HepG2 (cell line): ENCODE data around the gene PYGO2. TPM values are rescaled to one million over a fixed set of nuclear protein-coding genes. Genes with fewer than 3 reads are reported as not detected.

Experiments
- ATAC-seq: fragments of 200-7000 bp; cut with Tn5 transposase; 3 replicates; pipeline ENCODE4 v1.9.1; 2020; ENCODE audit warnings: mild to moderate bottlenecking, moderate library complexity
- BruUV-seq: library from RNA; stranded (reverse); fragments of 400-500 nt; replicated peaks from 2 replicates; lab custom pipeline; 2021; lab: Mats Ljungman, UMichigan
- CTCF ChIA-PET: fragments of 300-600 bp; formaldehyde crosslinking; extraction: SDS; loops from one replicate; lab custom pipeline; 2021; ENCODE audit warnings: low total read pairs, inconsistent platforms, low intra/inter-chr PET ratio; lab: Yijun Ruan, JAX
- POLR2A ChIA-PET: fragments of 350-600 bp; sonication (Branson Sonifier 250); formaldehyde crosslinking; loops from one replicate; lab custom pipeline; 2020; ENCODE audit warnings: antibody characterized with exemption, inconsistent platforms; lab: Yijun Ruan, JAX
- DNase-seq: peaks from one replicate; pipeline ENCODE4 v3.0.0-alpha.2; 2015; ENCODE audit warnings: low spot score
- FAIRE-seq: peaks from 3 replicates; lab custom pipeline; 2011; peaks lifted over from hg19 to GRCh38; lab: Jason Lieb, UNC
- H2AFZ ChIP-seq: one replicate; pipeline ENCODE4 v1.6.1; 2011; ENCODE audit warnings: low read length, inconsistent platforms
- H3K27ac ChIP-seq: fragments of 300-600 bp; 3 replicates; pipeline ENCODE4 v1.8.0; 2011; ENCODE audit warnings: mixed run types, mild to moderate bottlenecking, mixed read lengths, low read length, inconsistent platforms; ENCODE audit not compliant: insufficient read depth; ENCODE audit errors: extremely low read length
- H3K27me3 ChIP-seq, 2 experiments: fragments of 200-600 bp in 1 of 2; 2 replicates in 1 of 2; 3 replicates in 1 of 2; pipeline versions ENCODE4 v1.6.0 to v1.8.0; 2011; ENCODE audit warnings: low read length in 2 of 2, mild to moderate bottlenecking in 2 of 2, moderate library complexity in 2 of 2, inconsistent platforms in 1 of 2; ENCODE audit not compliant: insufficient read depth in 2 of 2, control insufficient read depth in 1 of 2
- H3K36me3 ChIP-seq, 2 experiments: fragments of 200-600 bp in 1 of 2; replicated peaks in 1 of 2; 2 replicates in 1 of 2; 3 replicates in 1 of 2; pipeline versions ENCODE4 v1.5.1 to v1.8.0; 2011; ENCODE audit warnings: low read length in 2 of 2, inconsistent platforms in 1 of 2; ENCODE audit not compliant: insufficient read depth in 2 of 2, control insufficient read depth in 1 of 2
- H3K4me1 ChIP-seq: 2 replicates; pipeline ENCODE4 v1.5.1; 2012; ENCODE audit warnings: low read length, inconsistent platforms; ENCODE audit not compliant: insufficient read depth
- H3K4me2 ChIP-seq: 2 replicates; pipeline ENCODE4 v1.6.0; 2011; ENCODE audit warnings: low read depth, low read length, inconsistent platforms
- H3K4me3 ChIP-seq, 3 experiments: fragments of 200-600 bp in 1 of 3; sonication (generic), shearing (Covaris generic) in 1 of 3; replicated peaks in 1 of 3; 2 replicates each; pipeline ENCODE4 v1.5.1; 2011 to 2016; ENCODE audit warnings: low read length in 3 of 3, inconsistent platforms in 2 of 3, low read depth in 2 of 3, mild to moderate bottlenecking in 2 of 3, control low read depth in 1 of 3, mixed read lengths in 1 of 3; ENCODE audit not compliant: insufficient read depth in 1 of 3
- H3K79me2 ChIP-seq: one replicate; pipeline ENCODE4 v1.6.1; 2011; ENCODE audit warnings: low read length, inconsistent platforms; ENCODE audit not compliant: insufficient read depth
- H3K9ac ChIP-seq: 2 replicates; pipeline ENCODE4 v1.6.0; 2011; ENCODE audit warnings: mild to moderate bottlenecking, low read depth, low read length, inconsistent platforms; ENCODE audit not compliant: insufficient read depth
- H3K9me3 ChIP-seq: 2 replicates; pipeline ENCODE4 v1.5.1; 2012; ENCODE audit warnings: mild to moderate bottlenecking, low read length
- H4K20me1 ChIP-seq: 2 replicates; pipeline ENCODE4 v1.6.0; 2011; ENCODE audit warnings: inconsistent platforms, mild to moderate bottlenecking, low read length, moderate library complexity; ENCODE audit not compliant: insufficient read depth
- ARID2 ChIP-seq: sonication (generic); formaldehyde crosslinking; IDR thresholded peaks from 2 replicates; pipeline ENCODE4 v1.8.1; 2022; ENCODE audit warnings: mild to moderate bottlenecking, missing genetic modification reagents, borderline replicate concordance
- DNMT3B ChIP-seq: conservative IDR thresholded peaks from 2 replicates; pipeline ENCODE4 v1.6.1; 2016; ENCODE audit warnings: missing biosample characterization, control low read depth
- FLYWCH1 ChIP-seq: sonication (generic); formaldehyde crosslinking; IDR thresholded peaks from 2 replicates; pipeline ENCODE4 v1.8.1; 2023; ENCODE audit warnings: mild to moderate bottlenecking, missing genetic modification reagents
- GLI4 ChIP-seq: sonication (generic); formaldehyde crosslinking; IDR thresholded peaks from 2 replicates; pipeline ENCODE4 v1.5.1; 2020; ENCODE audit warnings: missing genetic modification reagents, mild to moderate bottlenecking, moderate library complexity, borderline replicate concordance
- MIER3 ChIP-seq: IDR thresholded peaks from 2 replicates; pipeline ENCODE4 v1.6.1; 2016; ENCODE audit warnings: missing compliant biosample characterization, borderline replicate concordance
- MTF2 ChIP-seq: sonication (generic); formaldehyde crosslinking; IDR thresholded peaks from 2 replicates; pipeline ENCODE4 v1.5.0; 2020; ENCODE audit warnings: missing genetic modification reagents, borderline replicate concordance
- SIN3A ChIP-seq: IDR thresholded peaks from 2 replicates; pipeline ENCODE4 v1.6.1; 2011; ENCODE audit warnings: low read depth, mild to moderate bottlenecking, control low read depth, low read length, borderline replicate concordance
- SNAPC2 ChIP-seq: sonication (generic); formaldehyde crosslinking; IDR thresholded peaks from 2 replicates; pipeline ENCODE4 v1.8.1; 2022; ENCODE audit warnings: mild to moderate bottlenecking, missing genetic modification reagents
- ZBTB1 ChIP-seq: sonication (generic); formaldehyde crosslinking; IDR thresholded peaks from 2 replicates; pipeline ENCODE4 v1.4.0; 2020; ENCODE audit warnings: missing genetic modification reagents, borderline replicate concordance
- ZBTB38 ChIP-seq: sonication (generic); formaldehyde crosslinking; IDR thresholded peaks from 2 replicates; pipeline ENCODE4 v1.5.1; 2020; ENCODE audit warnings: mild to moderate bottlenecking, missing genetic modification reagents
- ZFP62 ChIP-seq: sonication (generic); formaldehyde crosslinking; IDR thresholded peaks from 2 replicates; pipeline ENCODE4 v1.4.0; 2020; ENCODE audit warnings: missing genetic modification reagents
- ZNF33A ChIP-seq: sonication (generic); formaldehyde crosslinking; IDR thresholded peaks from 2 replicates; pipeline ENCODE4 v1.5.1; 2020; ENCODE audit warnings: missing genetic modification reagents, mild to moderate bottlenecking, moderate library complexity, borderline replicate concordance
- ZNF430 ChIP-seq: sonication (generic); formaldehyde crosslinking; IDR thresholded peaks from 2 replicates; pipeline ENCODE4 v1.9.0; 2021; ENCODE audit warnings: mild to moderate bottlenecking, missing genetic modification reagents
- ZNF546 ChIP-seq: sonication (generic); formaldehyde crosslinking; conservative IDR thresholded peaks from 2 replicates; pipeline ENCODE4 v1.8.1; 2023; ENCODE audit warnings: mild to moderate bottlenecking, missing genetic modification reagents
- ZNF652 ChIP-seq: IDR thresholded peaks from 2 replicates; pipeline ENCODE4 v1.6.1; 2016; ENCODE audit warnings: low read depth, borderline replicate concordance
- ZNF672 ChIP-seq: sonication (generic); formaldehyde crosslinking; IDR thresholded peaks from 2 replicates; pipeline ENCODE4 v1.8.1; 2022; ENCODE audit warnings: missing genetic modification reagents
- ZNF749 ChIP-seq: sonication (generic); formaldehyde crosslinking; IDR thresholded peaks from 2 replicates; pipeline ENCODE4 v1.8.0; 2022; ENCODE audit warnings: mild to moderate bottlenecking, missing genetic modification reagents, moderate library complexity, borderline replicate concordance
- WGBS: methylation state at CpG from one replicate; pipeline ENCODE4 v1.1.6; 2017; ENCODE audit warnings: low lambda C conversion rate; 5-methylcytosine and 5-hydroxymethylcytosine counted together
- in situ Hi-C: cut with HindIII; loops from 2 replicates; pipeline ENCODE4 v1.10.0; 2017; ENCODE audit warnings: low pct_unique_long_range_greater_than_20kb; ENCODE audit not compliant: extremely low pct_ligation_motif_present
- intact Hi-C: fragments of 100-400 bp; cut with micrococcal nuclease; formaldehyde crosslinking; loops from one replicate; pipeline ENCODE4 v1.10.0; 2022; ENCODE audit not compliant: unreplicated experiment
- polyA plus RNA-seq, 8 experiments: library from polyadenylated mRNA; depleted of rRNA in 3 of 8; stranded (reverse) in 7 of 8; unstranded in 1 of 8; fragments of >200 nt; fragmentation: Illumina TruSeq in 4 of 8; extraction: Trizol in 4 of 8; gene quantifications; 2 replicates each; pipeline versions ENCODE4 v1.2.1 to v1.2.3, GENCODE V29; 2011 to 2016; ENCODE audit warnings: low read depth in 4 of 8, missing spikeins in 1 of 8, mixed read lengths in 1 of 8; ENCODE audit not compliant: insufficient read depth in 1 of 8
- total RNA-seq, 5 experiments: library from RNA; depleted of rRNA; stranded (reverse); fragments of >200 nt; fragmentation: Illumina TruSeq; extraction: Trizol; gene quantifications; 2 replicates each; pipeline ENCODE4 v1.2.3, GENCODE V29; 2016; ENCODE audit warnings: low read depth in 1 of 5
- TF ChIP-seq, protein P1 (sequence below), 2 experiments: IDR thresholded peaks; 2 replicates each; pipeline ENCODE4 v1.6.1; 2011 to 2012; ENCODE audit warnings: low read length in 2 of 2, borderline replicate concordance in 1 of 2, low read depth in 1 of 2, mild to moderate bottlenecking in 1 of 2, moderate library complexity in 1 of 2

PYGO2 gene
- total and polyA plus RNA-seq, 2 of the 13 experiments (the other 11 are each of a cell fraction or from before 2014, with no cell fraction given): 20.3 to 21.8 TPM

DNA sequence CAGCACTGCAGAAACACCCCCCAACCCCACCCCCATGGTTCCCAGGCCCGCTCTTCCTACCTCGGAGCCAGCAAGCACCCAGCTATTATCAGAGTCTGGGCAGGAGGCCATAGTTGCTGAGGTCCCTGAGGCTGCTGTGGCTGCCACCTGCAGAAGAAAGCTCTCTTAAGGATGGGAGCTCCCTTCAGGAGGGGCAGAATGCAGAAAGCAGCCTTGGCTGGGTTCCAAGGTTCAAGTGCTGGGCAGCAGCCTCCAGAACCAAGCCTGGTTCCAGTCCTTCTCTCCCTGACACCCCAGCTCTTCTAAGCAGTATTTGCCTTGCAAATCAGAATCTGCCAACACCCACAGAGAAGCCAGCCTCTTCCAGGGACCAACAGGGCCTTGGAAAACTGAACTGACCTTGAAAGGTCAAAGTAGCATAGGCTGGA lies 8.0 kb downstream of the PYGO2 start (continued):
- TF ChIP-seq, protein P1, sequence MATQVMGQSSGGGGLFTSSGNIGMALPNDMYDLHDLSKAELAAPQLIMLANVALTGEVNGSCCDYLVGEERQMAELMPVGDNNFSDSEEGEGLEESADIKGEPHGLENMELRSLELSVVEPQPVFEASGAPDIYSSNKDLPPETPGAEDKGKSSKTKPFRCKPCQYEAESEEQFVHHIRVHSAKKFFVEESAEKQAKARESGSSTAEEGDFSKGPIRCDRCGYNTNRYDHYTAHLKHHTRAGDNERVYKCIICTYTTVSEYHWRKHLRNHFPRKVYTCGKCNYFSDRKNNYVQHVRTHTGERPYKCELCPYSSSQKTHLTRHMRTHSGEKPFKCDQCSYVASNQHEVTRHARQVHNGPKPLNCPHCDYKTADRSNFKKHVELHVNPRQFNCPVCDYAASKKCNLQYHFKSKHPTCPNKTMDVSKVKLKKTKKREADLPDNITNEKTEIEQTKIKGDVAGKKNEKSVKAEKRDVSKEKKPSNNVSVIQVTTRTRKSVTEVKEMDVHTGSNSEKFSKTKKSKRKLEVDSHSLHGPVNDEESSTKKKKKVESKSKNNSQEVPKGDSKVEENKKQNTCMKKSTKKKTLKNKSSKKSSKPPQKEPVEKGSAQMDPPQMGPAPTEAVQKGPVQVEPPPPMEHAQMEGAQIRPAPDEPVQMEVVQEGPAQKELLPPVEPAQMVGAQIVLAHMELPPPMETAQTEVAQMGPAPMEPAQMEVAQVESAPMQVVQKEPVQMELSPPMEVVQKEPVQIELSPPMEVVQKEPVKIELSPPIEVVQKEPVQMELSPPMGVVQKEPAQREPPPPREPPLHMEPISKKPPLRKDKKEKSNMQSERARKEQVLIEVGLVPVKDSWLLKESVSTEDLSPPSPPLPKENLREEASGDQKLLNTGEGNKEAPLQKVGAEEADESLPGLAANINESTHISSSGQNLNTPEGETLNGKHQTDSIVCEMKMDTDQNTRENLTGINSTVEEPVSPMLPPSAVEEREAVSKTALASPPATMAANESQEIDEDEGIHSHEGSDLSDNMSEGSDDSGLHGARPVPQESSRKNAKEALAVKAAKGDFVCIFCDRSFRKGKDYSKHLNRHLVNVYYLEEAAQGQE (IDR thresholded peaks at IDR 0.05; ENCODE audit: borderline replicate concordance in 1 of 2, low read depth in 1 of 2, low read length in 2 of 2): no peak
- TF ChIP-seq DNMT3B (CRISPR knock-in tag): no peak
- no peak for TF ChIP-seq MTF2 (CRISPR knock-in tag)

DNA sequence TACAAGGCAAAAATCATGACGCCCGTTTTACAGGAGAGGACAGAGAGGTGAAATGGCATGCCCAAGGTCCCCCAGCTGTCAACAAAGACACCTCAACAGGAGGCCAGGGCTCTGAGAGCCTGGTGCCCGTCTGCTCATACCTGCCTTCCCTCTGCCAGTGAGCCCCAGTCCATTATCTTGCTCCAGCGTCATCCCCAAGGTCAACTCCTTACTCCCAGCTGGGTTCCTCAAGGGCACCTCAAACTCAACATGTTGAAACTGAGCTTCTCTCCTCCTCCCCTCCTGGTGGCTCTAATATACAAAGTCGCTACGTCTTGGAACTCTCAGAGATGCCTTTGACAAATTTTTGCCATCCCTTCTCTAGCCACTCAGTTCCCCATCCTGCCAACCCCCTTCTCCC lies 8.9 kb downstream of the PYGO2 start:
- H3K9ac ChIP-seq: no peak overlapping the region
- WGBS: 73% methylated on average over 6 of the region's 6 CpGs
- FAIRE-seq (no peak), DNase-seq (no peak), ATAC-seq (no peak)
- H3K36me3 ChIP-seq: peaks cover 4 to 7% of the 10 kb centered on the region in 2 experiments; a peak in 2 of 5 replicates
- ChIA-PET POLR2A (interaction anchor here (1.5 to 1.9 kb wide), 3 partner anchors 16 to 20 kb away, joined by 4 to 7 read pairs (median 4); partner anchors contain the start of gene PMVK), CTCF (no interaction called here)
- H3K79me2 ChIP-seq: no peaks in the 10 kb centered on the region
- no peak overlapping the region for H3K4me2 ChIP-seq
- no peak for TF ChIP-seq ZNF546
- no peak for TF ChIP-seq ZBTB1 (CRISPR knock-in tag)
- TF ChIP-seq SIN3A: no peak
- TF ChIP-seq ZBTB38: no peak
- TF ChIP-seq ZNF652: no peak
- no peak for TF ChIP-seq ARID2 (CRISPR knock-in tag)
- TF ChIP-seq FLYWCH1 (CRISPR knock-in tag): no peak
- no peak for TF ChIP-seq GLI4
- TF ChIP-seq ZNF430 (CRISPR knock-in tag): no peak
- no peak for TF ChIP-seq SNAPC2
- TF ChIP-seq ZNF672 (CRISPR knock-in tag): no peak
- no peak for TF ChIP-seq ZFP62
- no peak for TF ChIP-seq MIER3 (CRISPR knock-in tag)
- TF ChIP-seq ZNF33A: no peak
- no peak for TF ChIP-seq ZNF749 (CRISPR knock-in tag)
- no peaks in the 10 kb centered on the region for H4K20me1 ChIP-seq
- no peak overlapping the region for H3K27ac ChIP-seq
- BruUV-seq: no TSS peak
- H2AFZ ChIP-seq: no peak overlapping the region
- peaks cover 46% of the 10 kb centered on the region for H3K4me1 ChIP-seq
- in situ Hi-C loops (no loop called here), intact Hi-C loops (no loop called here)
- H3K27me3 ChIP-seq: no peaks in the 10 kb centered on the region; a peak in 1 of 5 replicates
- no peak overlapping the region for H3K4me3 ChIP-seq
- H3K9me3 ChIP-seq: no peaks in the 10 kb centered on the region
